Activated B cell treated with CpG ODN at 0.5 μM for 24 hours (primary cell): ENCODE data around the gene EPHB6. TPM values are rescaled to one million over a fixed set of nuclear protein-coding genes. Genes with fewer than 3 reads are reported as not detected.

ENCODE experiments used
- ATAC-seq: fragments of 200-7000 bp; cut with Tn5 transposase; one replicate; pipeline ENCODE4 v1.10.0; 2021; ENCODE audit warnings: low read depth, mild to moderate bottlenecking, moderate library complexity
- CTCF ChIA-PET: fragments of 350-600 bp; sonication (Branson Sonifier 250); formaldehyde crosslinking; loops from one replicate; lab custom pipeline; 2021; ENCODE audit warnings: antibody characterized with exemption; lab: Charles Lee
- POLR2A ChIA-PET: fragments of 350-600 bp; sonication (Branson Sonifier 250); formaldehyde crosslinking; loops from one replicate; lab custom pipeline; 2021; ENCODE audit warnings: antibody characterized with exemption; lab: Charles Lee
- DNase-seq: peaks from one replicate; pipeline ENCODE4 v3.0.0; 2022
- H3K27ac Mint-ChIP-seq: one replicate; pipeline ENCODE4 v1.8.0; 2020; ENCODE audit warnings: mixed read lengths
- H3K27me3 Mint-ChIP-seq: one replicate; pipeline ENCODE4 v1.8.0; 2021; ENCODE audit warnings: mixed read lengths
- H3K36me3 Mint-ChIP-seq: one replicate; pipeline ENCODE4 v1.8.0; 2021; ENCODE audit warnings: low read depth, mixed read lengths
- H3K4me1 Mint-ChIP-seq: one replicate; pipeline ENCODE4 v1.8.0; 2021; ENCODE audit warnings: mixed read lengths
- H3K4me3 Mint-ChIP-seq: one replicate; pipeline ENCODE4 v1.8.0; 2020; ENCODE audit warnings: mild to moderate bottlenecking, mixed read lengths
- H3K9me3 Mint-ChIP-seq: one replicate; pipeline ENCODE4 v1.8.0; 2020; ENCODE audit warnings: mixed read lengths
- CTCF ChIP-seq: fragments of 200-600 bp; IDR thresholded peaks from one replicate; pipeline ENCODE4 v1.8.0; 2022; ENCODE audit warnings: antibody characterized with exemption, mild to moderate bottlenecking
- intact Hi-C: fragments of 100-400 bp; cut with micrococcal nuclease; formaldehyde crosslinking; loops from one replicate; pipeline ENCODE4 v1.15.1; 2024
- total RNA-seq: library from RNA; stranded (reverse); gene quantifications from 2 replicates; pipeline ENCODE4 v1.2.3, GENCODE V29; 2022

The EPHB6 gene
- total RNA-seq, 1 donor from 2014 or later, result 21.4 TPM

- intact Hi-C loops, result no loop called here
- ChIA-PET CTCF (interaction anchor here (0.7 to 12.4 kb wide), 7 partner anchors 25 to 181 kb away, joined by 3 to 571 read pairs (median 34); partner anchors contain the start of gene EPHB6), POLR2A (interaction anchor here (4.6 to 12.5 kb wide), 2 partner anchors 24 to 40 kb away, joined by 31 to 1916 read pairs; partner anchors contain the start of gene EPHB6)
- H3K4me1 Mint-ChIP-seq, result peaks cover 53% of the 10 kb centered on the region
- H3K36me3 Mint-ChIP-seq, result no peaks in the 10 kb centered on the region
- H3K27ac Mint-ChIP-seq, result no peak overlapping the region
- H3K4me3 Mint-ChIP-seq, result no peak overlapping the region
- no peaks in the 10 kb centered on the region for H3K27me3 Mint-ChIP-seq
- no peak for DNase-seq
- TF ChIP-seq CTCF, result no peak
- H3K9me3 Mint-ChIP-seq, result no peaks in the 10 kb centered on the region
- no peak for ATAC-seq
These were observed 40.4 kb upstream of the EPHB6 start for GRCh38 chr7:142814451-142814850.

- H3K9me3 Mint-ChIP-seq, result no peaks in the 10 kb centered on the region
- peaks cover 46% of the 10 kb centered on the region for H3K4me1 Mint-ChIP-seq
- H3K27me3 Mint-ChIP-seq, result no peaks in the 10 kb centered on the region
- no peak overlapping the region for H3K27ac Mint-ChIP-seq
- DNase-seq (no peak), ATAC-seq (no peak)
- CTCF ChIA-PET, result interaction anchor here (1.8 to 12.4 kb wide), 4 partner anchors 25 to 182 kb away, joined by 4 to 571 read pairs (median 178); no protein-coding TSS in a partner anchor
- no peaks in the 10 kb centered on the region for H3K36me3 Mint-ChIP-seq
- H3K4me3 Mint-ChIP-seq, result no peak overlapping the region
- POLR2A ChIA-PET, result interaction anchor here (12.5 kb wide), 1 partner anchor 24 kb away, joined by 1916 read pairs; no protein-coding TSS in a partner anchor
- TF ChIP-seq CTCF, result no peak
- intact Hi-C loops, result no loop called here
These were observed 39.7 kb upstream of the EPHB6 start for GRCh38 chr7:142815134-142815533.

GRCh38 chr7:142817506-142817905, 37.4 kb upstream of the EPHB6 start:
- DNase-seq, result no peak
- H3K27me3 Mint-ChIP-seq, result no peaks in the 10 kb centered on the region
- TF ChIP-seq CTCF, result no peak
- intact Hi-C loops, result no loop called here
- peaks cover 9% of the 10 kb centered on the region for H3K9me3 Mint-ChIP-seq
- H3K4me1 Mint-ChIP-seq, result peaks cover 23% of the 10 kb centered on the region
- ATAC-seq, result no peak
- H3K27ac Mint-ChIP-seq, result no peak overlapping the region
- H3K4me3 Mint-ChIP-seq, result no peak overlapping the region
- no peaks in the 10 kb centered on the region for H3K36me3 Mint-ChIP-seq
- POLR2A ChIA-PET, result no interaction called here
- CTCF ChIA-PET, result interaction anchor here (1.0 kb wide), 1 partner anchor 185 kb away, joined by 4 read pairs; no protein-coding TSS in a partner anchor

GRCh38 chr7:142819530-142819929, 35.3 kb upstream of the EPHB6 start:
- no peak overlapping the region for H3K4me3 Mint-ChIP-seq
- no peak overlapping the region for H3K27ac Mint-ChIP-seq
- POLR2A ChIA-PET, result interaction anchor here (1.0 kb wide), 1 partner anchor 35 kb away, joined by 4 read pairs; the partner anchor contains the start of gene EPHB6

More at GRCh38 chr7:142819530-142819929, 35.3 kb upstream of the EPHB6 start:
- H3K27me3 Mint-ChIP-seq, result no peaks in the 10 kb centered on the region
- no peak for DNase-seq
- H3K9me3 Mint-ChIP-seq, result peaks cover 15% of the 10 kb centered on the region
- intact Hi-C loops, result no loop called here
- TF ChIP-seq CTCF, result no peak
- H3K36me3 Mint-ChIP-seq, result no peaks in the 10 kb centered on the region
- CTCF ChIA-PET, result interaction anchor here (0.7 to 2.3 kb wide), 3 partner anchors 8 to 187 kb away, joined by 3 to 7 read pairs (median 4); no protein-coding TSS in a partner anchor
- ATAC-seq, result no peak
- peaks cover 4% of the 10 kb centered on the region for H3K4me1 Mint-ChIP-seq
